Naive thymus-derived CD8-positive, alpha-beta T cell (primary cell): ENCODE results near the gene ZNF425. TPM values are rescaled to one million over a fixed set of nuclear protein-coding genes. Genes with fewer than 3 reads are reported as not detected.
"Not testable (repeated sequence)": the region's sequence is repeated elsewhere in the genome, so short reads cannot be mapped to it uniquely, and the experiment has no call there.

Experiments
- ATAC-seq, 2 donors: fragments of 150-1000 bp; cut with Tn5 transposase in 1 of 2; sonication (Bioruptor Pico), chemical (Tn5 transposase) in 1 of 2; 1 replicate in 1 of 2; 2 replicates in 1 of 2; pipeline ENCODE4 v1.10.0; 2021; ENCODE audit warnings: mild to moderate bottlenecking in 2 of 2, moderate library complexity in 2 of 2
- POLR2A ChIA-PET: fragments of 350-600 bp; sonication (Branson Sonifier 250); formaldehyde crosslinking; loops from one replicate; lab custom pipeline; 2021; ENCODE audit warnings: antibody characterized with exemption; lab: Charles Lee
- DNase-seq, 10 donors: peaks; one replicate each; pipeline versions ENCODE4 v3.0.0 to v3.0.0-alpha.2; 2020 to 2022
- H3K27ac Mint-ChIP-seq, 10 donors: one replicate each; pipeline ENCODE4 v1.8.0; 2020 to 2022; ENCODE audit warnings: mild to moderate bottlenecking in 10 of 10, mixed read lengths in 10 of 10, moderate library complexity in 4 of 10, inconsistent platforms in 1 of 10
- H3K27me3 Mint-ChIP-seq, 5 donors: one replicate each; pipeline ENCODE4 v1.8.0; 2021 to 2022; ENCODE audit warnings: mixed read lengths in 5 of 5
- H3K36me3 Mint-ChIP-seq, 3 donors: one replicate each; pipeline ENCODE4 v1.8.0; 2020 to 2022; ENCODE audit warnings: mixed read lengths in 3 of 3, mild to moderate bottlenecking in 2 of 3, inconsistent platforms in 1 of 3
- H3K4me1 Mint-ChIP-seq, 4 donors: one replicate each; pipeline ENCODE4 v1.8.0; 2021 to 2022; ENCODE audit warnings: mixed read lengths in 4 of 4
- H3K4me3 Mint-ChIP-seq, 10 donors: one replicate each; pipeline ENCODE4 v1.8.0; 2020 to 2022; ENCODE audit warnings: mild to moderate bottlenecking in 10 of 10, mixed read lengths in 10 of 10, moderate library complexity in 6 of 10, inconsistent platforms in 1 of 10
- H3K9me3 Mint-ChIP-seq, 9 donors: one replicate each; pipeline ENCODE4 v1.8.0; 2020 to 2022; ENCODE audit warnings: mixed read lengths in 9 of 9, mild to moderate bottlenecking in 3 of 9, inconsistent platforms in 1 of 9, moderate library complexity in 1 of 9
- polyA plus RNA-seq, 3 donors: library from polyadenylated mRNA; unstranded; fragments of 300-500 nt; fragmentation: Illumina TruSeq; gene quantifications; one replicate each; pipeline ENCODE4 v1.2.3, GENCODE V29; 2021
- total RNA-seq, 8 experiments: library from RNA in 2 of 8; stranded (reverse) in 2 of 8; gene quantifications; one replicate each; pipeline ENCODE4 v1.2.3 and lab custom pipeline; 2021 to 2026

The ZNF425 gene
- total and polyA plus RNA-seq, 5 experiments from 2014 or later = 0.65 to 3.8 (median 1.8) TPM

DNA sequence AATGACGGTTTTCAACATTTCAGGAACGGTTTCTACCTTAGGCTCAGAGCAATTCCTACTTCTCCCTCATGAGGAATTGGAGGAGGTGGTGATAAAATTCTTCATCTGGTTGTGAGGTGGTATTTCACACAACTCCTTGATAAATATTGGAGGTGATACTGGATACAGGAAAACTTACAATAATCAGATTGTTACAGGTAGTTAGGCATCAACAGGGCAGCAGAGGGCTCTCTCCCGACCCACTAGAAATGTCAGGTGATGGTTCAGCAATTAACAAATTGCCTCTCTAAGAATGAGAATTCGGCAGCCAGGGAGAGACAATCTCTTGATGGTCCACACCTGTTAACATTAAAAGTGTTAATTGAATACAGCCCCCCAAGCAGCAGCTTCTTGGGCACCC is 58.3 kb downstream of the ZNF425 start:
- POLR2A ChIA-PET = interaction anchor here (0.7 to 0.9 kb wide), 2 partner anchors 22 to 474 kb away, joined by 4 to 5 read pairs; no protein-coding TSS in a partner anchor
- no peaks in the 10 kb centered on the region for H3K9me3 Mint-ChIP-seq
- peaks cover 0 to 25% (median 0%) of the 10 kb centered on the region in 3 donors for H3K36me3 Mint-ChIP-seq
- no peaks in the 10 kb centered on the region for H3K27me3 Mint-ChIP-seq
- peak overlapping the region in 6 of 10 donors; percentile 25 to 72 (median 60) for H3K27ac Mint-ChIP-seq
- H3K4me1 Mint-ChIP-seq = peaks cover 8 to 21% (median 12%) of the 10 kb centered on the region in 4 donors
- no peak for ATAC-seq
- H3K4me3 Mint-ChIP-seq = peak overlapping the region in 2 of 10 donors; percentile 35 to 48
- no peak for DNase-seq

DNA sequence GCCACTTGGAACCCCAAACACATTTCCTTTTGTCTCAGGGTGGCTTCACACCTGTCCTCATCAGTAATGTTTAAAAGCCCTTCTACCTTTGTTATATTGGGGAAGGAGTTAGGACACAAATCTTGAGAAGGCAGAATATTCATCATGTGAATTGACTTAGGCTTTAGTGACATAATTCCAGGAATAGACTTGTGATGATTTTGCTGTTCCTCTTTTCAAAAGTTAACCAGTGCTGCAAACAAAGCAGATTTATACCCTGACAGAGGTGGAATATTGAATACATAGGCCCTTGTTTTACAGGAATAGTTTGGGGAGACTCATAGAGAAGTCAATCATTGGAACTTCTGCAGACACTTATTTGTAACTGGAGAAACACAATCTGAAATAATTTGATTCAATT is 62.6 kb downstream of the ZNF425 start:
- Mint-ChIP-seq H3K9me3 (no peaks in the 10 kb centered on the region), H3K27ac (peak overlapping the region in 1 of 10 donors; percentile 5), H3K27me3 (no peaks in the 10 kb centered on the region), H3K4me3 (peak overlapping the region in 3 of 10 donors; percentile 43 to 50 (median 46)), H3K36me3 (peaks cover 0 to 5% (median 0%) of the 10 kb centered on the region in 3 donors), H3K4me1 (peaks cover 8 to 15% (median 9%) of the 10 kb centered on the region in 4 donors)
- ATAC-seq = no peak
- no peak for DNase-seq
- POLR2A ChIA-PET = no interaction called here

DNA sequence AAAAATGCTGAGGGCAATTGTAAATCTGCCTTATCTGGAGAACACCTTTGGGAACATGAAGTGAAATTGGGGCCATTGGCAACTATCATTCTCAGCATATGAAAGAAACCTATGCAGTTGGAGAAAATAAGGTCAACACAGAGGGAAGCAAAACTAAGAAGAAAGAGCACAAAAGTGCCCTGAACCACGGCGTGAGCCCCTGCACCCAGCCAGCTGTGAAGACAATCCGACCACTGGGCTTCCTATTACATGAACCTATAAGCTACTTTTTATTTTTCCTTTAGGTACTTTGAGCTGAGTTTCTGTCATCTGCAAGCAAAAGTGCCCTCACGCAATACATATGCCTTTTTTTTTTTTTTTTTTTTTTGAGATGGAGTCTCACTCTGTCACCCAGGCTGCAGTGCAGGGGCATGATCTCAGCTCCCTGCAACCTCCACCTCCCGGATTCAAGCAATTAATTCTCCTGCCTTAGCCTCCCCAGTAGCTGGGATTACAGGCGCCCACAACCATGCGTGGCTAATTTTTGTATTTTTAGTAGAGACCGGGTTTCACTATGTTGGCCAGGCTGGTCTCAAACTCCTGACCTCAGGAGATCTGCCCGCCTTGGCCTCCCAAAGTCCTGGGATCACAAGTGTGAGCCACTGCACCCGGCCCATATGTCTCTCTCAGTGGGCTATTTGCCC is 63.8 kb downstream of the ZNF425 start:
- POLR2A ChIA-PET = interaction anchor here (0.6 kb wide), 1 partner anchor 51 kb away, joined by 4 read pairs; no protein-coding TSS in a partner anchor
- peak overlapping the region in 1 of 10 donors; percentile 8 for H3K4me3 Mint-ChIP-seq
- DNase-seq, H3K27me3 Mint-ChIP-seq, H3K36me3 Mint-ChIP-seq, ATAC-seq, H3K4me1 Mint-ChIP-seq, H3K27ac Mint-ChIP-seq, H3K9me3 Mint-ChIP-seq: not testable (repeated sequence)

DNA sequence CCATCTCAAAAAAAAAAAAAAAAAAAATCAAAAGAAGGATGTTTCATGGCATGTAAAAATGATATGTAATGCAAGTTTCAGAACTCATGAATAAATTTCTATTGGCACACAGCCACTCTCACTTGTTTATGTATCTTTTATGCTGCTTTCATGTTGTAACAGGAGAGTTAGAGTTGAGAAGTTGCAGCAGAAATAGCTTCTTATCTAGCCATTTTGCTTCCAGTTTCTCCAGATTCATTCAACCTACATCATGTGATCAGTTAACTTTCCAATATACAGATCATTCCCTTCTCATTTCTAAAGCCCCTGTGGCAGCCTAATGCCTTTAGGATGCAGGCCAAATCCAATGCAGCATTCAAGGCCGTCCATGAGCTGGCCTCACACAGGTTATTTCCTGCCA is 66.0 kb downstream of the ZNF425 start:
- H3K4me1 Mint-ChIP-seq = peaks cover 2 to 6% (median 4%) of the 10 kb centered on the region in 4 donors
- no peaks in the 10 kb centered on the region for H3K27me3 Mint-ChIP-seq
- DNase-seq (no peak), ATAC-seq (no peak)
- no peaks in the 10 kb centered on the region for H3K9me3 Mint-ChIP-seq
- no peak overlapping the region for H3K4me3 Mint-ChIP-seq
- H3K27ac Mint-ChIP-seq = peak overlapping the region in 1 of 10 donors; percentile 11
- no peaks in the 10 kb centered on the region for H3K36me3 Mint-ChIP-seq
- POLR2A ChIA-PET = interaction anchor here (0.6 to 1.1 kb wide), 2 partner anchors 30 to 55 kb away, joined by 3 to 6 read pairs; partner anchors contain the start of gene ZNF786

DNA sequence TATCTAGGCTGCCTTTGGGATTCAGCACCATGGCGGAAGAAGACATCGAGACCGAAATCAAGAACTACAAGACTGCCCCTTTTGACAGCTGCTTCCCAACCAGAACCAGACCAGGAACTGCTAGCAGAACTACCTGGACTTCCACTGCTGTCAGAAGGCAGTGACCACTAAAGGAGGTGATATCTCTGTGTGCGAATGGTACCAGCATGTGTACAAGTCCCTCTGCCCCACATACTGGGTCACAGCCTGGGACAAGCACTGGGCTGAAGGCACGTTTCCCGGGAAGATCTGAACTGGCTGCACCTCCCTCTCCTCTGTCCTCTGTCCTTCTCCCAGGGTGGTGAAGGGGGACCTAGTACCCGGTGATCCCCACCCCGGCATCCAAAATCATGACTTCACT is 72.2 kb downstream of the ZNF425 start:
- no peaks in the 10 kb centered on the region for H3K36me3 Mint-ChIP-seq
- peak overlapping the region in 1 of 10 donors; percentile 84 for H3K27ac Mint-ChIP-seq
- POLR2A ChIA-PET = interaction anchor here (0.5 kb wide), 1 partner anchor 11 kb away, joined by 3 read pairs; no protein-coding TSS in a partner anchor
- no peaks in the 10 kb centered on the region for H3K4me1 Mint-ChIP-seq
- ATAC-seq (no peak), DNase-seq (no peak)
- H3K27me3 Mint-ChIP-seq = peaks cover 0 to 2% (median 0%) of the 10 kb centered on the region in 5 donors
- no peaks in the 10 kb centered on the region for H3K9me3 Mint-ChIP-seq
- H3K4me3 Mint-ChIP-seq = no peak overlapping the region

DNA sequence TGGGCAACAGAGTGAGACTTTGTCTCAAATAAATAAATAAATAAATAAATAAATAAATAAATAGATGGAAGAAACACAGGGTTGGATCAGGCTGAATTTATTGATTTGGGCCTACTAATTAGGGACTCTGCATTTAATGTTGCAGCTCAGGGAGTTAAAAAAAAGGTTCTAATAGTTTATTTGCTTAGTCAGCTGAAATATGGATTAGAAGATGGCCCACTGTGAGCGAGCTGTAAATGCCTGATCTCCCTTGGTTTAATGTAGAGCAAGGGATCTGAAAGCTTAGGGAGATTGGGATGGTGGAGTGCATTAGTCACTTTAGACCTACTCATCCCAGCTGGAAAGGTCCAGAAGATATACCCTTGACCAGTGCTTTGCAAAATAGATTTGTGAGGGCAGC is 72.7 kb downstream of the ZNF425 start:
- Mint-ChIP-seq H3K4me3 (no peak overlapping the region), H3K27ac (no peak overlapping the region), H3K36me3 (no peaks in the 10 kb centered on the region), H3K4me1 (peaks cover 0 to 4% (median 0%) of the 10 kb centered on the region in 4 donors), H3K9me3 (no peaks in the 10 kb centered on the region), H3K27me3 (peaks cover 0 to 4% (median 0%) of the 10 kb centered on the region in 5 donors)
- POLR2A ChIA-PET = no interaction called here
- DNase-seq (no peak), ATAC-seq (no peak)

Other genes with a start within 250 kb of the ZNF425 start
- gene EZH2, start 242.0 kb downstream of the ZNF425 start, total RNA-seq = 1 to 10 TPM; 9.2 to 9.8 TPM
- 1 to 10 TPM; 1.1 to 2.8 (median 1.3) TPM for gene EZH2, start 242.0 kb downstream of the ZNF425 start, polyA plus RNA-seq
- 10 to 100 TPM; 43.2 to 44.8 TPM for gene PDIA4, start 97.8 kb downstream of the ZNF425 start, total RNA-seq
- 10 to 100 TPM; 80.3 to 94.0 (median 89.5) TPM for gene PDIA4, start 97.8 kb downstream of the ZNF425 start, polyA plus RNA-seq
- 10 to 100 TPM; 16.3 to 17.6 TPM for gene ZNF786, start 35.6 kb downstream of the ZNF425 start, total RNA-seq
- 10 to 100 TPM in 1 of 3 donors, 1 to 10 TPM in 2; 5.9 to 18.4 (median 8.8) TPM for gene ZNF786, start 35.6 kb downstream of the ZNF425 start, polyA plus RNA-seq
- gene ZNF398, start 21.1 kb upstream of the ZNF425 start, total RNA-seq = 10 to 100 TPM; 25.7 to 29.0 TPM
- 1 to 10 TPM; 6.9 to 9.7 (median 7.6) TPM for gene ZNF398, start 21.1 kb upstream of the ZNF425 start, polyA plus RNA-seq
- 10 to 100 TPM; 19.1 to 19.5 TPM for gene ZNF282, start 69.2 kb upstream of the ZNF425 start, total RNA-seq
- gene ZNF282, start 69.2 kb upstream of the ZNF425 start, polyA plus RNA-seq = 1 to 10 TPM in 1 of 3 donors, under 1 TPM in 2; 0.66 to 1.1 (median 0.90) TPM
- gene ZNF212, start 113.3 kb upstream of the ZNF425 start, total RNA-seq = 10 to 100 TPM; 19.2 to 19.7 TPM
- gene ZNF212, start 113.3 kb upstream of the ZNF425 start, polyA plus RNA-seq = 1 to 10 TPM; 2.9 to 8.6 (median 3.7) TPM
- gene ZNF783, start 135.9 kb upstream of the ZNF425 start, total RNA-seq = 10 to 100 TPM; 45.2 to 46.0 TPM
- 1 to 10 TPM; 3.6 to 9.0 (median 6.3) TPM for gene ZNF783, start 135.9 kb upstream of the ZNF425 start, polyA plus RNA-seq